A549 (cell line): ENCODE measurements around the gene ZNF829.

ENCODE experiments used
- CBX2 ChIP-seq: fragments of 200-600 bp; sonication (generic); IDR thresholded peaks from 2 replicates; pipeline ENCODE4 v1.6.1; 2016; ENCODE audit warnings: low read depth, mild to moderate bottlenecking, borderline replicate concordance
- CHD2 ChIP-seq: fragments of 150-350 bp; IDR thresholded peaks from 2 replicates; pipeline ENCODE4 v1.6.1; 2014; ENCODE audit warnings: low read length; ENCODE audit not compliant: partially characterized antibody
- CHD4 ChIP-seq: fragments of 200-600 bp; sonication (generic); IDR thresholded peaks from 2 replicates; pipeline ENCODE4 v1.6.1; 2016; ENCODE audit warnings: antibody characterized with exemption, mild to moderate bottlenecking, borderline replicate concordance
- EP300 ChIP-seq, 2 experiments: fragments of >200 bp; sonication (Bioruptor Twin); formaldehyde crosslinking; IDR thresholded peaks; 2 replicates in 1 of 2; 3 replicates in 1 of 2; pipeline ENCODE4 v1.6.1; 2016 to 2017
- HDAC2 ChIP-seq: fragments of 200-600 bp; sonication (generic); IDR thresholded peaks from 2 replicates; pipeline ENCODE4 v1.6.1; 2016
- KDM1A ChIP-seq: fragments of 200-600 bp; sonication (generic); IDR thresholded peaks from 2 replicates; pipeline ENCODE4 v1.6.1; 2016; ENCODE audit warnings: low read depth, mild to moderate bottlenecking
- POLR2A ChIP-seq: IDR thresholded peaks from 2 replicates; pipeline ENCODE4 v1.6.1; 2012; ENCODE audit warnings: mild to moderate bottlenecking, low read length
- RFX5 ChIP-seq: fragments of 450-650 bp; IDR thresholded peaks from 2 replicates; pipeline ENCODE4 v1.7.1; 2014; ENCODE audit warnings: antibody characterized with exemption, mild to moderate bottlenecking, moderate library complexity
- ZC3H11A ChIP-seq: fragments of 450-650 bp; IDR thresholded peaks from 2 replicates; pipeline ENCODE4 v1.6.1; 2014; ENCODE audit warnings: antibody characterized with exemption, mild to moderate bottlenecking
- TF ChIP-seq, protein P1 (sequence below): fragments of >200 bp; sonication (Bioruptor Twin); formaldehyde crosslinking; IDR thresholded peaks from 3 replicates; pipeline ENCODE4 v1.5.1; 2016
- TF ChIP-seq, protein P2 (sequence below): fragments of 250-450 bp; sonication (Bioruptor Pico); IDR thresholded peaks from 2 replicates; pipeline ENCODE4 v1.5.0; 2020; ENCODE audit warnings: low read depth, mild to moderate bottlenecking, moderate library complexity

DNA sequence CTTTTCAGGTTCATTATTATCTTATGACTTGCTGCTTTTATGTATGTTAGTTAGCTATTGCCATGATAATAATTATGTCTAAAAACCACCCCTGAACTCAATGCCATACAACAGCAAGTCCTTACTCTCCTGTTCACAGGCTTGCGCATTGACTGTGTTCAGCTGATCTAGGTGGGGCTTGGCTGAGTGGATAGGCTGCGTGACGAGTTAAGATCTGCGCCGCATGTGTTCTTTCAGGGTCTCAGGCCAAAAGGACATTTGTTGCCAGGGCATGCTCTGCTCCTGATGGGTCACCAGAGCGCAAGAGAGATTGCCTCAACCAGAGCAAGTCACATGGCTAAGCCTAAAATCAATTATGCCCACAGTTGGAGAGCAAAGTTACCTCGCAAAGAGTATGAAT, 900 bp upstream of the ZNF829 start:
- TF ChIP-seq, protein P1, sequence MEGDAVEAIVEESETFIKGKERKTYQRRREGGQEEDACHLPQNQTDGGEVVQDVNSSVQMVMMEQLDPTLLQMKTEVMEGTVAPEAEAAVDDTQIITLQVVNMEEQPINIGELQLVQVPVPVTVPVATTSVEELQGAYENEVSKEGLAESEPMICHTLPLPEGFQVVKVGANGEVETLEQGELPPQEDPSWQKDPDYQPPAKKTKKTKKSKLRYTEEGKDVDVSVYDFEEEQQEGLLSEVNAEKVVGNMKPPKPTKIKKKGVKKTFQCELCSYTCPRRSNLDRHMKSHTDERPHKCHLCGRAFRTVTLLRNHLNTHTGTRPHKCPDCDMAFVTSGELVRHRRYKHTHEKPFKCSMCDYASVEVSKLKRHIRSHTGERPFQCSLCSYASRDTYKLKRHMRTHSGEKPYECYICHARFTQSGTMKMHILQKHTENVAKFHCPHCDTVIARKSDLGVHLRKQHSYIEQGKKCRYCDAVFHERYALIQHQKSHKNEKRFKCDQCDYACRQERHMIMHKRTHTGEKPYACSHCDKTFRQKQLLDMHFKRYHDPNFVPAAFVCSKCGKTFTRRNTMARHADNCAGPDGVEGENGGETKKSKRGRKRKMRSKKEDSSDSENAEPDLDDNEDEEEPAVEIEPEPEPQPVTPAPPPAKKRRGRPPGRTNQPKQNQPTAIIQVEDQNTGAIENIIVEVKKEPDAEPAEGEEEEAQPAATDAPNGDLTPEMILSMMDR = no peak
- TF ChIP-seq, protein P2, sequence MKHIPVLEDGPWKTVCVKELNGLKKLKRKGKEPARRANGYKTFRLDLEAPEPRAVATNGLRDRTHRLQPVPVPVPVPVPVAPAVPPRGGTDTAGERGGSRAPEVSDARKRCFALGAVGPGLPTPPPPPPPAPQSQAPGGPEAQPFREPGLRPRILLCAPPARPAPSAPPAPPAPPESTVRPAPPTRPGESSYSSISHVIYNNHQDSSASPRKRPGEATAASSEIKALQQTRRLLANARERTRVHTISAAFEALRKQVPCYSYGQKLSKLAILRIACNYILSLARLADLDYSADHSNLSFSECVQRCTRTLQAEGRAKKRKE = no peak
- TF ChIP-seq POLR2A (no peak), EP300 (IDR thresholded peaks at IDR 0.05) (no peak), CHD2 (no peak), HDAC2 (no peak), CHD4 (no peak), ZC3H11A (no peak), KDM1A (no peak), CBX2 (no peak), RFX5 (no peak)
